PC-3 (cell line): ENCODE measurements around the gene ICE1. TPM values are rescaled to one million over a fixed set of nuclear protein-coding genes. Genes with fewer than 3 reads are reported as not detected.
"Not testable (repeated sequence)": the region's sequence is repeated elsewhere in the genome, so short reads cannot be mapped to it uniquely, and the experiment has no call there.

ENCODE experiments used
- ATAC-seq: fragments of 200-7000 bp; cut with Tn5 transposase; 2 replicates; pipeline ENCODE4 v1.9.1; 2020; ENCODE audit warnings: mild to moderate bottlenecking, moderate library complexity
- BruUV-seq: library from RNA; stranded (reverse); fragments of 400-500 nt; replicated peaks from 2 replicates; lab custom pipeline; 2021; lab: Mats Ljungman, UMichigan
- CTCF ChIA-PET: fragments of 300-600 bp; sonication (Branson Sonifier 250); formaldehyde crosslinking; loops from one replicate; lab custom pipeline; 2022; ENCODE audit warnings: antibody characterized with exemption; lab: Charles Lee
- POLR2A ChIA-PET: fragments of 300-600 bp; sonication (Branson Sonifier 250); formaldehyde crosslinking; loops from one replicate; lab custom pipeline; 2022; ENCODE audit warnings: antibody characterized with exemption; ENCODE audit not compliant: unreplicated experiment; lab: Charles Lee
- DNase-seq: peaks from one replicate; pipeline ENCODE4 v3.0.0-alpha.2; 2015
- H2AFZ ChIP-seq: fragments of 300-600 bp; sonication (generic); 2 replicates; pipeline ENCODE4 v1.6.0; 2016; ENCODE audit warnings: antibody characterized with exemption, low read length
- H3F3A ChIP-seq: fragments of 300-600 bp; sonication (generic); one replicate; pipeline ENCODE4 v1.6.0; 2017; ENCODE audit warnings: antibody characterized with exemption, low read length, control low read depth, mild to moderate bottlenecking; ENCODE audit not compliant: unreplicated experiment
- H3K27ac ChIP-seq: fragments of 300-600 bp; sonication (generic); 2 replicates; pipeline ENCODE4 v1.5.1; 2016; ENCODE audit warnings: mild to moderate bottlenecking, low read length
- H3K27me3 ChIP-seq: fragments of 300-600 bp; sonication (generic); 2 replicates; pipeline ENCODE4 v1.6.1; 2016; ENCODE audit warnings: low read length, mixed read lengths
- H3K36me3 ChIP-seq: fragments of 300-600 bp; sonication (generic); 2 replicates; pipeline ENCODE4 v1.6.1; 2016; ENCODE audit warnings: low read depth, mixed run types, low read length, mixed read lengths
- H3K4me1 ChIP-seq: fragments of 300-600 bp; sonication (generic); 2 replicates; pipeline ENCODE4 v1.5.1; 2016; ENCODE audit warnings: low read length; ENCODE audit not compliant: insufficient read depth
- H3K4me2 ChIP-seq: fragments of 300-600 bp; sonication (generic); 2 replicates; pipeline ENCODE4 v1.6.0; 2016; ENCODE audit warnings: low read length
- H3K4me3 ChIP-seq: fragments of 300-600 bp; sonication (generic); 2 replicates; pipeline ENCODE4 v1.5.1; 2016; ENCODE audit warnings: mild to moderate bottlenecking, low read length, mixed read lengths
- H3K79me2 ChIP-seq: fragments of 300-600 bp; sonication (generic); 2 replicates; pipeline ENCODE4 v1.6.1; 2017; ENCODE audit warnings: low read length, mixed read lengths
- H3K9ac ChIP-seq: fragments of 300-600 bp; sonication (generic); 2 replicates; pipeline ENCODE4 v1.6.0; 2016; ENCODE audit warnings: mild to moderate bottlenecking, low read length
- H3K9me2 ChIP-seq: fragments of 300-600 bp; sonication (generic); replicated peaks from 2 replicates; pipeline ENCODE4 v1.6.1; 2016; ENCODE audit warnings: mixed run types, low read length, mixed read lengths
- H3K9me3 ChIP-seq: fragments of 300-600 bp; sonication (generic); 2 replicates; pipeline ENCODE4 v1.6.1; 2016; ENCODE audit warnings: low read length, mixed read lengths
- H4K20me1 ChIP-seq: fragments of 300-600 bp; sonication (generic); 2 replicates; pipeline ENCODE4 v1.6.1; 2016; ENCODE audit warnings: low read length, mixed read lengths
- EZH2 ChIP-seq: fragments of 300-600 bp; sonication (generic); IDR thresholded peaks from one replicate; pipeline ENCODE4 v1.6.1; 2017; ENCODE audit warnings: antibody characterized with exemption, mild to moderate bottlenecking, low read length; ENCODE audit not compliant: unreplicated experiment
- EZH2phosphoT487 ChIP-seq: fragments of 300-600 bp; sonication (generic); IDR thresholded peaks from 2 replicates; pipeline ENCODE4 v1.6.1; 2018; ENCODE audit warnings: mild to moderate bottlenecking, antibody characterized with exemption, low read length, borderline replicate concordance
- intact Hi-C: fragments of 100-400 bp; cut with micrococcal nuclease; formaldehyde crosslinking; loops from 2 replicates; pipeline ENCODE4 v1.9.0; 2023
- total RNA-seq: library from RNA; depleted of rRNA; stranded (reverse); fragments of >200 nt; gene quantifications from 2 replicates; pipeline ENCODE4 v1.2.3, GENCODE V29; 2014
- TF ChIP-seq, protein P1 (sequence below): fragments of 300-600 bp; sonication (generic); conservative IDR thresholded peaks from 2 replicates; pipeline ENCODE4 v1.5.1; 2017; ENCODE audit warnings: antibody characterized with exemption, low read depth, mild to moderate bottlenecking, low read length

ICE1 gene
- total RNA-seq, 1 experiment from 2014 or later = 21.9 TPM

DNA sequence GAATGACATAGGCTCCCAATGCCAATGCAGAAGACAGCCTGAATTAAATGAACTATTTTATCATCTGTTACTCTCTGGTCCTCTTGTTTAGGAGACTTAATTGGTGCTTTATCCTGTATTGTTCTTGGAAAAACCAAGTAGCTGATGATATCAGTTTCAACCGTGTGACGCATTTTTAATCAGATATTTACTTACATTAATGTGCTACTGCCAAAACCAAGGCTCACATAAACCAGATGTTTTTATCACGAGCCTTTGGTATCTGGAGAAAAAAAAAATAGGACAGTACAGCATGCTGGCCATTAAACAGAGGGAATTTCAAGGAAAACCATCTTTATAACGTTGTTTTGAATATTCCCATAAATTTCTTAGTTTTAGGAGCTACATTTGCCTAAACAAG lies 90.1 kb downstream of the ICE1 start:
- POLR2A ChIA-PET = no interaction called here
- peaks cover 79% of the 10 kb centered on the region for H3K27me3 ChIP-seq
- no peak for ATAC-seq

DNA sequence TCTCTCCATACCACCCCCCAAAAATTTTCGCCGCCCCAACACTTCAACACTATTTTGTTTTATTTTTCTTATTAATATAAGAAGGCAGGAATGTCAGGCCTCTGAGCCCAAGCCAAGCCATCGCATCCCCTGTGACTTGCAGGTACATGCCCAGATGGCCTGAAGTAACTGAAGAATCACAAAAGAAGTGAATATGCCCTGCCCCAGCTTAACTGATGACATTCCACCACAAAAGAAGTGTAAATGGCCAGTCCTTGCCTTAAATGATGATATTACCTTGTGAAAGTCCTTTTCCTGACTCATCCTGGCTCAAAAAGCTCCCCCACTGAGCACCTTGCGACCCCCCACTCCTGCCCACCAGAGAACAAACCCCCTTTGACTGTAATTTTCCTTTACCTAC lies 98.1 kb downstream of the ICE1 start:
- H3K9me2 ChIP-seq, ATAC-seq, H3K9me3 ChIP-seq, H2AFZ ChIP-seq, H3K36me3 ChIP-seq, H3F3A ChIP-seq, H3K9ac ChIP-seq, DNase-seq, H3K79me2 ChIP-seq, H3K4me2 ChIP-seq, POLR2A ChIA-PET, H3K4me3 ChIP-seq, H3K4me1 ChIP-seq, intact Hi-C loops, BruUV-seq, CTCF ChIA-PET, H4K20me1 ChIP-seq, H3K27ac ChIP-seq: not testable (repeated sequence)
- H3K27me3 ChIP-seq = peaks cover 38% of the 10 kb centered on the region

More for the DNA sequence above, 90.1 kb downstream of the ICE1 start:
- H3K4me2 ChIP-seq = no peak overlapping the region
- no peaks in the 10 kb centered on the region for H3K9me2 ChIP-seq
- DNase-seq = no peak
- intact Hi-C loops = no loop called here
- H3F3A ChIP-seq = no peaks in the 10 kb centered on the region
- TF ChIP-seq, protein P1, sequence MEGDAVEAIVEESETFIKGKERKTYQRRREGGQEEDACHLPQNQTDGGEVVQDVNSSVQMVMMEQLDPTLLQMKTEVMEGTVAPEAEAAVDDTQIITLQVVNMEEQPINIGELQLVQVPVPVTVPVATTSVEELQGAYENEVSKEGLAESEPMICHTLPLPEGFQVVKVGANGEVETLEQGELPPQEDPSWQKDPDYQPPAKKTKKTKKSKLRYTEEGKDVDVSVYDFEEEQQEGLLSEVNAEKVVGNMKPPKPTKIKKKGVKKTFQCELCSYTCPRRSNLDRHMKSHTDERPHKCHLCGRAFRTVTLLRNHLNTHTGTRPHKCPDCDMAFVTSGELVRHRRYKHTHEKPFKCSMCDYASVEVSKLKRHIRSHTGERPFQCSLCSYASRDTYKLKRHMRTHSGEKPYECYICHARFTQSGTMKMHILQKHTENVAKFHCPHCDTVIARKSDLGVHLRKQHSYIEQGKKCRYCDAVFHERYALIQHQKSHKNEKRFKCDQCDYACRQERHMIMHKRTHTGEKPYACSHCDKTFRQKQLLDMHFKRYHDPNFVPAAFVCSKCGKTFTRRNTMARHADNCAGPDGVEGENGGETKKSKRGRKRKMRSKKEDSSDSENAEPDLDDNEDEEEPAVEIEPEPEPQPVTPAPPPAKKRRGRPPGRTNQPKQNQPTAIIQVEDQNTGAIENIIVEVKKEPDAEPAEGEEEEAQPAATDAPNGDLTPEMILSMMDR = no peak
- TF ChIP-seq EZH2phosphoT487 = no peak
- TF ChIP-seq EZH2 = no peak
- H3K9me3 ChIP-seq = no peaks in the 10 kb centered on the region
- H3K4me1 ChIP-seq = no peaks in the 10 kb centered on the region
- no peaks in the 10 kb centered on the region for H3K79me2 ChIP-seq
- H3K9ac ChIP-seq = no peak overlapping the region
- H4K20me1 ChIP-seq = no peaks in the 10 kb centered on the region
- no peak overlapping the region for H3K4me3 ChIP-seq
- no peak overlapping the region for H3K27ac ChIP-seq
- no peak overlapping the region for H2AFZ ChIP-seq
- CTCF ChIA-PET = no interaction called here
- no TSS peak for BruUV-seq
- no peaks in the 10 kb centered on the region for H3K36me3 ChIP-seq

DNA sequence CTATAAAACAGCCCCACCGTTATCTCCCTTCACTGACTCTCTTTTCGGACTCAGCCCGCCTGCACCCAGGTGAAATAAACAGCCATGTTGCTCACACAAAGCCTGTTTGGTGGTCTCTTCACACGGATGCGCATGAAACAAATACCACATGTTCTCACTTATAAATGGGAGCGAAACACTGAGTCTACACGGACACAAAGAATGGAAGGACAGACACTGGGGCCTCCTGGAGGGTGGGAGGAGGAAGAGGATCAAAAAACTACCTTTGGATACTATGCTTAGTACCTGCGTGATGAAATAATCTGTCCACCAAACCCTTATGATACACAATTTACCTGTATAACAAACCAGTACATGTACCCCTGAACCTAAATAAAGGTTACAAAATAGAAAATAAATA lies 98.6 kb downstream of the ICE1 start:
- no TSS peak for BruUV-seq
- intact Hi-C loops = no loop called here
- Histone ChIP-seq H3K9ac (no peak overlapping the region), H2AFZ (no peak overlapping the region), H3K4me3 (no peak overlapping the region), H3K27me3 (peaks cover 38% of the 10 kb centered on the region), H3F3A (no peaks in the 10 kb centered on the region), H3K9me2 (no peaks in the 10 kb centered on the region), H3K4me1 (no peaks in the 10 kb centered on the region), H3K9me3 (no peaks in the 10 kb centered on the region), H3K4me2 (no peak overlapping the region), H4K20me1 (no peaks in the 10 kb centered on the region), H3K27ac (no peak overlapping the region), H3K79me2 (no peaks in the 10 kb centered on the region), H3K36me3 (no peaks in the 10 kb centered on the region)
- ChIA-PET POLR2A (no interaction called here), CTCF (no interaction called here)
- TF ChIP-seq EZH2phosphoT487 = no peak
- TF ChIP-seq EZH2 = no peak
- TF ChIP-seq, protein P1 = no peak
- ATAC-seq = no peak
- no peak for DNase-seq
